Measurements from ENCODE around the gene SPAG16.
A peak's percentile ranks its signal among the peaks of the same experiment; 100 is the strongest.
"Not testable (repeated sequence)": the region's sequence is repeated elsewhere in the genome, so short reads cannot be mapped to it uniquely, and the experiment has no call there.

The SPAG16 gene

DNA sequence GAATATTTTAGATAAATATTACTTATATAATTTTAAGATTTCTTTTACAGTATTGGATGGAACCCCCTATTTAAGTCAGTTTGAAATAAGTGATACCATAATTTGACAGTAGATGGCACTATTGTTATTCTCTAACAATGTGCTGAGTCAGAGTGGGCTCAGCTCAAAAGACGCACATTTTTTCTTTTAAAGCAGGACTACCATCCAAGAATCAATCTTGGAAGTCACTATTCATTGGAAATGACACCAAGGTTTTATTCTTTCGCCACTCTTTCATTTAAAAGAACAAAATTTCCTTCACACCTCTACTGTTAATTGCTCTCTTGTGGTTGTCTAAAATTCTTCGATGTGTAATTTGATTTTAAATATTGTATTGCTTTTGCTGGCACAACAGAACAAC is 32.6 kb upstream of the SPAG16 start:
- Mint-ChIP-seq H3K9me3 (no peaks in the 10 kb centered on the region), H3K4me3 (no peak overlapping the region), H3K4me1 (no peaks in the 10 kb centered on the region), H3K36me3 (no peaks in the 10 kb centered on the region), H3K27me3 (peaks cover 5% of the 10 kb centered on the region), H3K27ac (no peak overlapping the region)
- peak; percentile 71 for ATAC-seq (ENCODE audit: low read depth)
- peak in 1 of 2 donors; percentile 36 for DNase-seq (ENCODE audit: low spot score in 2 of 2)

DNA sequence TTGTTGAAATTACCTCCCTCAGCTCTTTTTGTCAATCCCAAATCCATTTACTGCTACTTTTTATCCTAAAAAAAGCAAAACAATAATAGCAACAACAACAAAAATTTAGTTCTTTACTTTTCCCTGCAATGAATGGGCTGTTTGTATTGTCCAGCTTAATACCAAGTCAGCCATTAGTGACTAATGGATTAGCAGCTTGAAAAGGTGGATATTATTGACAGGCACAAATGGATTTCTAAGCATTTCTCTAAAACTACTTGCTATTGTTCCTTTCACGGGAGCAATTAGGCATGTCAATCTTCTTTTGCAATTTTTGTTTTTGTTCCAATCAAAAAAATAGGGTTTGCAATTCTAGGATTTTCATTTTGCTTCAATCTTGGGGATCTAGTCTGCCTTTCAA is 32.1 kb upstream of the SPAG16 start:
- ATAC-seq (ENCODE audit: low read depth) = no peak
- Mint-ChIP-seq H3K9me3 (no peaks in the 10 kb centered on the region), H3K4me1 (no peaks in the 10 kb centered on the region), H3K27ac (no peak overlapping the region), H3K27me3 (peaks cover 8% of the 10 kb centered on the region), H3K36me3 (no peaks in the 10 kb centered on the region), H3K4me3 (no peak overlapping the region)
- DNase-seq (ENCODE audit: low spot score in 2 of 2) = no peak

DNA sequence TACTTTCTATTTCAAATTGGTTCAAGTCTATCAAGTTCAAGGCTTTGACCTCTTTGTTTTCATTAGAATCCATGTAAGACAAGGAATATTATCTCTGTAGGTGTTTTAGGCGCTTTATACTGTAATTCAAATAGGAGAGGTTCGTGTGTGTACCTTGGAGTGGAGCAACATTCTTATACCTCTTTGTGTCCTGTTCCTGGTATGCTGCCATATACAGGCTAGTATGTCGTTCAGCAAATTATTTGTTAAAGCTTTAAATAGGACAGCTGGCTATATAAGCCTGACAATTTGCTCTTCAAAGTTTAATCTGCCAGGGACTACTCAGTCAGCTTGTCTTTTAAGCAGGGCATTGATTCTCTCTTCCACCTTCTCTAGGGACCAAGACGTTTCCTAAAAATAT is 31.1 kb upstream of the SPAG16 start:
- H3K27me3 Mint-ChIP-seq = peaks cover 8% of the 10 kb centered on the region
- H3K4me1 Mint-ChIP-seq = no peaks in the 10 kb centered on the region
- no peak for DNase-seq (ENCODE audit: low spot score in 2 of 2)
- H3K27ac Mint-ChIP-seq = no peak overlapping the region
- no peaks in the 10 kb centered on the region for H3K36me3 Mint-ChIP-seq
- H3K4me3 Mint-ChIP-seq = no peak overlapping the region
- ATAC-seq (ENCODE audit: low read depth) = no peak
- no peaks in the 10 kb centered on the region for H3K9me3 Mint-ChIP-seq

DNA sequence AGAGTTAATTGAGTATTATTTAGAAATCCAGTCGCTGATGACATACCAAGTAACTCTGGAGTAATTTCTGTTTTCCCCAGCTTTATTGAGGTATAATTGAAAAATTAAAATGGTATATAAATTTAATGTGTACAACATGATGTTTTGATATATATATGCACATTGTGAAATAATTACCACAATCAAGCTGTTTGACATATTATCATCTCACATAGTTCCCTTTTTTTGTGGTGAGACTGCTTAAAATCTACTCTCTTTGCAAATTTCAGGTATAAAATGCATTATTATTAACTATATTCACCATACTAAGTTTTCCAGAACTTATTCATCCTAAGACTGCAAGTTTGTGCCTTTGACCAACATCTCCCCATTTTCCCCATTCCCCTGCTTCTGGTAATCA is 25.0 kb upstream of the SPAG16 start:
- DNase-seq (ENCODE audit: low spot score in 2 of 2) (no peak), ATAC-seq (ENCODE audit: low read depth) (no peak)
- no peaks in the 10 kb centered on the region for H3K9me3 Mint-ChIP-seq
- no peaks in the 10 kb centered on the region for H3K4me1 Mint-ChIP-seq
- peaks cover 6% of the 10 kb centered on the region for H3K27me3 Mint-ChIP-seq
- no peak overlapping the region for H3K4me3 Mint-ChIP-seq
- H3K36me3 Mint-ChIP-seq = no peaks in the 10 kb centered on the region
- H3K27ac Mint-ChIP-seq = no peak overlapping the region

DNA sequence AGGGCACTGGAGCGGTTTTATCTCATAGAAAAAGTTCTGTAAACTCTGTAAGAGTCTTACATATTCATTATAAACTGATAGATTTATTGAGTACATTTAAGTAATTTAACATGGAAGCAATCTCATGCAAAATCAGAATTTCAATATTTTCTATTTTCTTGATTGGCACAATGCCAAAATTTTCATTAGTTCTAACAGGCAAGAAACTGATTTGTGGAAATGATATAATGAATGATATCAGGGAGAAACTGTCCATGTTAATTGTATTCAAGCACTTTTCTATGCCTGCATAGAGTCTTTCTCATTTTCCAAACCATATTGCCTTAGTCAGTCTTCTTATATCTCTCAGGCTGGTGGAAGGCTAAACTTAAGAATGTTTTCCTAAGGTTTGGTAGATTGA is 23.0 kb upstream of the SPAG16 start:
- Mint-ChIP-seq H3K27ac (no peak overlapping the region), H3K27me3 (peaks cover 5% of the 10 kb centered on the region), H3K4me3 (no peak overlapping the region), H3K36me3 (no peaks in the 10 kb centered on the region), H3K4me1 (no peaks in the 10 kb centered on the region), H3K9me3 (no peaks in the 10 kb centered on the region)
- no peak for ATAC-seq (ENCODE audit: low read depth)
- DNase-seq (ENCODE audit: low spot score in 2 of 2) = no peak

DNA sequence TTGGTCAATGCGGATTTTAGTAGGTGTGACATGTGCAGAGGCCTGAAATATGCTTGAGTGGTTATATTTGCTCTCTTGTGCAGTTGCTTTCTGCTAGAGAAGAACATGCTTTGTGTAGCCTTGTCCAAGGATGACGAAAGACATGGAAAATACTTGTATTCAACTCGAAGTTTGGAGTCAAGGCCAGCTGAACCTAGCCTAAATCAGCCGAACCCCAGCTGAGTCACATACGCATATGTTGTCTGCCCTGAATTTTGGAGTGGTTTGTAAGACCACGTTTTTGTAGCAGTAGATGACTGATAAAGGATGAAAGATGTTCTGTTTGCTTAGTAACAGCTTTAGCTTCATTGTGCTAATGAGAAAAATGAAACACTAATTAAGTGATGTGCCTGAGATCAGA is 22.5 kb upstream of the SPAG16 start:
- Mint-ChIP-seq H3K4me1 (no peaks in the 10 kb centered on the region), H3K27ac (no peak overlapping the region), H3K4me3 (no peak overlapping the region), H3K27me3 (peaks cover 6% of the 10 kb centered on the region), H3K36me3 (no peaks in the 10 kb centered on the region), H3K9me3 (no peaks in the 10 kb centered on the region)
- DNase-seq (ENCODE audit: low spot score in 2 of 2) = no peak
- no peak for ATAC-seq (ENCODE audit: low read depth)

DNA sequence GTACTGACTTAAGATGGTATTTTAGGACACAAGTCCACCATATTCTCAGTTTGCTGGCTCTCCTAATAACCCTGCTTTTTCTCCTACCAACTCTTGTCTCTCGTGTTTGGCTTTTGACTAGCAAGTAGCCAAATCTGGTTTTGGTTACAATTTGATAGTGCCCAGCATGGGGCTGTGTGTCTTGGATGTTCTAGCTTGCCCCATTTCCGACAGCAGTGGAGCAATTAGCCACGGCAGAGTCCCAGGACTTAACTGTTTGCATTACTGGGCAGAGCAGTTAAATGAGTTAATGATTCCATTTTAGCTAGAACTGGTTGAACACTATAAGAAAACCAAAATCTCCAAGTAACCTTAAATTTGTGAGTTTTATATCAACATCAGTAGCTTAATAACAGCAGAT is 18.6 kb upstream of the SPAG16 start:
- Mint-ChIP-seq H3K4me3 (no peak overlapping the region), H3K36me3 (no peaks in the 10 kb centered on the region), H3K27ac (no peak overlapping the region), H3K4me1 (no peaks in the 10 kb centered on the region), H3K27me3 (peaks cover 6% of the 10 kb centered on the region), H3K9me3 (no peaks in the 10 kb centered on the region)
- DNase-seq (ENCODE audit: low spot score in 2 of 2) (no peak), ATAC-seq (ENCODE audit: low read depth) (no peak)

DNA sequence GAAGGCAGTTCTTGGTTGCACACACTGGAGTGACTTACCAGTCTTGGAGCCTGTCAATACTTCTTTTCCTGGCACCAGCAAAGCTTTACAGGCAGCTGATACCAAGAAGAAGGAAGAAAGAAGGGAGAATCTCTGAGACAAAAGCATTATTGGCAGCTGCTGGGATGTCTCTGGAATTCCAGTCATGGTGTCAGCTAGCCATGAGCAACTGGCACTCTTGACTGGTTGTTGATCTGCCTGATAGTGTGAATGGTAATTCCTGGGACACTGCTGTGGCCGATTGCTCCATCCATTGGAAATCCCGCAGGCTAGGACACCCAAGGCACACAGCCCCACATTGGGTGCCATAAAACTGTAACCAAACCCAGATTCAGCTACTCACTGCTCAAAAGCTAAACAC is 17.8 kb upstream of the SPAG16 start:
- Mint-ChIP-seq H3K36me3 (no peaks in the 10 kb centered on the region), H3K4me1 (no peaks in the 10 kb centered on the region), H3K4me3 (no peak overlapping the region), H3K9me3 (no peaks in the 10 kb centered on the region), H3K27me3 (peaks cover 7% of the 10 kb centered on the region), H3K27ac (no peak overlapping the region)
- ATAC-seq (ENCODE audit: low read depth) = no peak
- no peak for DNase-seq (ENCODE audit: low spot score in 2 of 2)

DNA sequence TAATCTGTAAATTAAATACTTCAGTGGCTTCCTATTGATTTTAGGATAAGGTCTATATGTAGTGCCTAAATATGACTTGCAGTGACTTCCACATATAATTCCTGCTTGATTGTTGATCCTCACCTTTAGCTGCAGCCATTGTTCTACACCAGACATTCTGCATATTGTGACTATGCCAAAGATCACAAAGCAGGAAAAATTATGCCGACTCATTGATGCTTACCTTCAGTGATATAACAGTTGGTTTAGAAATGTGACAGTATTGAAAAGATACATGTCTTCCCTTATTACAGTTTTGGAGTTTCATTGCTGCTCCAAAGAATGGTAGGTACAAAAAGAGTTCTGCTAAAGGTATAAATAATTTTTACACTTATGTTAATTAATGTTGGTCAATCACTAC is 12.3 kb upstream of the SPAG16 start:
- peaks cover under 1% of the 10 kb centered on the region for H3K9me3 Mint-ChIP-seq
- no peak for ATAC-seq (ENCODE audit: low read depth)
- no peak overlapping the region for H3K4me3 Mint-ChIP-seq
- H3K36me3 Mint-ChIP-seq = no peaks in the 10 kb centered on the region
- H3K27me3 Mint-ChIP-seq = peaks cover 3% of the 10 kb centered on the region
- no peak for DNase-seq (ENCODE audit: low spot score in 2 of 2)
- no peak overlapping the region for H3K27ac Mint-ChIP-seq
- H3K4me1 Mint-ChIP-seq = no peaks in the 10 kb centered on the region

DNA sequence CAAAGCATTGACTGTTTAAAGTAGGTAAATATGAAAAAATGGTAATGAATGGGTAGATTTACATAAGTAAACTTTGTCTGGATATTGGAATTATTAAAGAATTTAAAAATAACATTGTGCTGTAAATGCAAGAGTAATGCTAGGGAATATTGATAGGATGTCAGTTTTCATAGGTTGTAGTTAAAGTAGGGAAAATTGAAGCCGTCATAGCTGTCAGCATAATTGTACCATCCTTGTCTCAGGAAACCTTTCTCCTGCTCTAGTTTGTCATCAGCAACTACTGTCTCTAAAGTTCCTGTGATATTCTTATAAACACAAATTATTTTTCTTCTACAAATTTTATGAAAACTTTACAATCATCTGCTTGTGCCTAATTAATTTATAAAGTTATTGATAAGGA is 10.1 kb upstream of the SPAG16 start:
- peaks cover 7% of the 10 kb centered on the region for H3K36me3 Mint-ChIP-seq
- no peak overlapping the region for H3K4me3 Mint-ChIP-seq
- H3K9me3 Mint-ChIP-seq = peaks cover 4% of the 10 kb centered on the region
- no peaks in the 10 kb centered on the region for H3K4me1 Mint-ChIP-seq
- ATAC-seq (ENCODE audit: low read depth) = no peak
- H3K27me3 Mint-ChIP-seq = peaks cover 8% of the 10 kb centered on the region
- no peak overlapping the region for H3K27ac Mint-ChIP-seq
- no peak for DNase-seq (ENCODE audit: low spot score in 2 of 2)

DNA sequence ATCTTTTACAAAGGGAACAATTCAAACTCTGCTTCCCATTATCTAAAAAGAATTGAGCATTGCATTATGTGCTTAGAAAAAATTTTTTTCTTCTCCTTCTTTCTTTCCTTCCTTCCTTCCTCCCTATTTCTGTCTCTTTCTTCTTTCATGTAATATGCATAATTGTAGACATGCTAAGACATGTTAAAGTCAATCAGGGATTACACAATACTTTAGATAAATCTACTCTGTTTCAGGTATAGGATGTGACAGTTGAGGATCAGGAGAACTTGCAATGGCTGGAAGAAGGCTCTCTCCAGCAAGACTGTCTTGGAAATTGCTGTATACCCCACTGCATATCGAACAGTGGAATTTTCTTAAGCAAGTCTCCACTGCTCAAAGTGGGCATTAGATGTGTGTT is 9.0 kb upstream of the SPAG16 start:
- H3K9me3 Mint-ChIP-seq = peaks cover 4% of the 10 kb centered on the region
- no peak for DNase-seq (ENCODE audit: low spot score in 2 of 2)
- ATAC-seq (ENCODE audit: low read depth) = no peak
- H3K4me3 Mint-ChIP-seq = no peak overlapping the region
- no peak overlapping the region for H3K27ac Mint-ChIP-seq
- peaks cover 7% of the 10 kb centered on the region for H3K36me3 Mint-ChIP-seq
- H3K4me1 Mint-ChIP-seq = no peaks in the 10 kb centered on the region
- H3K27me3 Mint-ChIP-seq = peaks cover 8% of the 10 kb centered on the region

DNA sequence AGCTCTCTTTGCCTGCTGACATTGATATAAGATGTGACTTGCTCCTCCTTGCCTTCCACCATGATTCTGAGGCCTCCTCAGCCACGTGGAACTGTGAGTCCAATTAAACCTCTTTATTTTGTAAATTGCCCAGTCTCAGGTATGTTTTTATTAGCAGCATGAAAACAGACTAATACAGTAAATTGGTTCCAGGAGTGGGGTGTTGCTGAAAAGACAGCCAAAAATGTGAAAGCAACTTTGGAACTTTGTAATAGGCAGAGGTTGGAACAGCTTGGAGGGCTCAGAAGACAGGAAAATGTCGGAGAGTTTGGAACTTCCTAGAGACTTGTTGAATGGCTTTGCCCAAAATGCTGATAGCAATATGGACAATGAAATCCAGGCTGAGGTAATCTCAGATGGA is 7.1 kb upstream of the SPAG16 start:
- not testable (repeated sequence) for H3K4me1 Mint-ChIP-seq; H3K27ac Mint-ChIP-seq; DNase-seq (ENCODE audit: low spot score in 2 of 2); H3K9me3 Mint-ChIP-seq; H3K36me3 Mint-ChIP-seq; H3K4me3 Mint-ChIP-seq; H3K27me3 Mint-ChIP-seq; ATAC-seq (ENCODE audit: low read depth)

DNA sequence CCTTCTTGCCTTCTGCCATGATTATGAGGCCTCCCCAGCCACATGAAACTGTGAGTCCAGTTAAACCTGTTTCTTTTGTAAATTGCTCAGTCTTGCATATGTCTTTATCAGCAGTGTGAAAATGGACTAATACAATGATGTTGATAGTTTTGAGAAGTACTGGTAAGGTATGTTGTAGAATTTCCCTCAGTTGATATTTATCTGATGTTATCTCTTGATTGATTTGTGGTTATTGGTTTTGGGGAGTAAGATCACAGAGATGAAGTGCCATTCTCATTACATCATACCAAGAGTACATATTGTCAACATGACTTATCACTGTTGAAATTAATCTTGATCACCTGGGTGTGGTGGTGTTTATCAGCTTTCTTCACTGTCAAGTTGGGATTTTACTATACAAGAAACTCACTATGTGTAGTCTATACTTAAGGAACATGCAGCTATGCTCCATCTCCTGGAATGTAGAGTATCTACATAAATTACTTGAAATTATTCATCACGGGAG is 5.1 kb upstream of the SPAG16 start:
- Mint-ChIP-seq H3K4me3 (no peak overlapping the region), H3K27me3 (peaks cover 6% of the 10 kb centered on the region), H3K36me3 (peaks cover 7% of the 10 kb centered on the region), H3K27ac (no peak overlapping the region), H3K4me1 (peaks cover 6% of the 10 kb centered on the region), H3K9me3 (peaks cover 4% of the 10 kb centered on the region)
- DNase-seq (ENCODE audit: low spot score in 2 of 2) (no peak), ATAC-seq (ENCODE audit: low read depth) (no peak)

DNA sequence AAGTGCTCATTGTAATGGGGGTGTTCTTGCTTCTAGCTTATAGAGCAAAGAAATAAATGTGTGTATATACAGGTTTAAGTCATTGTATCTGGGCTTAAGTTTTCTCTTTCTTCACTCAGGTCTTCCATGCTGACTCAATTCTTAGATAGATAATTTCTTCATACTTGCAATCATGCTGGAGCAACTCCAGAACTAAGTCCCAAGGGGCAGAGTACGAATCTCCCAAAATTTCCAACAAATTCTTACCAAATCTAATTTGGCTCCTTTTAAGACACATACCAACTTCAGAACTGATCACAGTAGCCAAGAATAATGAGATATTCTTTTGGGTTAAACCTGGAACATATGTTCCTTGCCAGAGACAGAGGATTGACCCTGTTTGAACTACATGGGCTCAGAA is 4.3 kb upstream of the SPAG16 start:
- H3K27ac Mint-ChIP-seq = no peak overlapping the region
- H3K4me3 Mint-ChIP-seq = no peak overlapping the region
- H3K27me3 Mint-ChIP-seq = peaks cover 6% of the 10 kb centered on the region
- peaks cover 7% of the 10 kb centered on the region for H3K36me3 Mint-ChIP-seq
- H3K9me3 Mint-ChIP-seq = peaks cover 4% of the 10 kb centered on the region
- peaks cover 7% of the 10 kb centered on the region for H3K4me1 Mint-ChIP-seq
- ATAC-seq (ENCODE audit: low read depth) (no peak), DNase-seq (ENCODE audit: low spot score in 2 of 2) (no peak)

DNA sequence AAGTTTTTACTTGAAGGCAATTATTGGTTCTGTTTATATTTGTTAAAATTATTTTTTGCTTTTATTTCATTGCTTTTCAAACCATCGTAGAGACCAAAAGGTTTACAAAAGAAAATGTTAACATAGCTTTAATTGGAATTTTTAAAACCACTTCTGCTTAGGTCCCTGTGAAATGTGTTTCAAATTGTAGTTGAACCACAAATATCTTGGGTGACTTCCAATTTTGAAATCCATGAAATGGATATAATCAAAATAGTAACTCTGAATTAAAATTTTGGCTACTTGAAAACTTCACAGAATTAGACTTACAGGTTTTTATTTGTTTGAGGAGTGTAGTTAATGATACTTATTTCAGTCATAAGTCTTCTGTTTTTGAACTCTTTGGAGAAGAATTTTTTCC is 3.1 kb upstream of the SPAG16 start:
- DNase-seq (ENCODE audit: low spot score in 2 of 2) (no peak), ATAC-seq (ENCODE audit: low read depth) (no peak)
- H3K27me3 Mint-ChIP-seq = peaks cover 5% of the 10 kb centered on the region
- H3K4me3 Mint-ChIP-seq = no peak overlapping the region
- H3K9me3 Mint-ChIP-seq = peaks cover 4% of the 10 kb centered on the region
- H3K4me1 Mint-ChIP-seq = peaks cover 7% of the 10 kb centered on the region
- H3K36me3 Mint-ChIP-seq = peaks cover 7% of the 10 kb centered on the region
- no peak overlapping the region for H3K27ac Mint-ChIP-seq

DNA sequence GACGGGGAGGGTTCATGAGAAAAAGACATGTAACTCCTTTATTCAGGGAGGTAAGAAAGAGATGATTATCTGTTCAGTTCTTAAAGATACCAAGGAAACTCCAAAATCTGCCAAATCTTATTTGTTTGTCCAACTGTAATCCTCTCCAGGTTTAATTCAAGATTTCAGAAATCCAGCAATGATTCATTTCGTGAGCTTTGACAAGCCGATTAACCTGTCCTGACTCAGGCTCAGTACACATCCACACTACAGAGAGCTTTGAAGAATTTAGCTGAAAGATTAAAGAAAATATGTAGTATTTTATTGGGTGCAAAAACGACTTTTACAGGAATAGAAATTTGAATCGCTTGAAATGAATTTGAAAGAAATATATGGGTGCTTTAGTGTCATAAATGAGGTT is 1.1 kb downstream of the SPAG16 start:
- peaks cover 3% of the 10 kb centered on the region for H3K36me3 Mint-ChIP-seq
- H3K4me3 Mint-ChIP-seq = no peak overlapping the region

More for the DNA sequence above, 1.1 kb downstream of the SPAG16 start:
- Mint-ChIP-seq H3K27me3 (no peaks in the 10 kb centered on the region), H3K9me3 (no peaks in the 10 kb centered on the region), H3K27ac (peak overlapping the region; percentile 55), H3K4me1 (peaks cover 7% of the 10 kb centered on the region)
- DNase-seq (ENCODE audit: low spot score in 2 of 2) (no peak), ATAC-seq (ENCODE audit: low read depth) (no peak)

Data from memory B cell (primary cell).